Osteocyte (in vitro differentiated cells): ENCODE results near the gene ASMTL. TPM values are rescaled to one million over a fixed set of nuclear protein-coding genes. Genes with fewer than 3 reads are reported as not detected.
A peak's percentile ranks its signal among the peaks of the same experiment; 100 is the strongest.

ENCODE experiments used
- DNase-seq: peaks from one replicate; pipeline ENCODE4 v3.0.0; 2021; ENCODE audit warnings: mixed read lengths; ENCODE audit not compliant: unreplicated experiment; ENCODE audit errors: extremely low spot score
- H3K27ac Mint-ChIP-seq: one replicate; pipeline ENCODE4 v1.8.0; 2021; ENCODE audit warnings: mild to moderate bottlenecking, mixed read lengths; ENCODE audit not compliant: unreplicated experiment
- H3K27me3 Mint-ChIP-seq: one replicate; pipeline ENCODE4 v1.8.0; 2021; ENCODE audit warnings: mixed read lengths; ENCODE audit not compliant: unreplicated experiment
- H3K36me3 Mint-ChIP-seq: one replicate; pipeline ENCODE4 v1.8.0; 2021; ENCODE audit warnings: mixed read lengths; ENCODE audit not compliant: unreplicated experiment
- H3K4me1 Mint-ChIP-seq: one replicate; pipeline ENCODE4 v1.8.0; 2021; ENCODE audit warnings: mixed read lengths; ENCODE audit not compliant: unreplicated experiment
- H3K4me3 Mint-ChIP-seq: one replicate; pipeline ENCODE4 v1.8.0; 2021; ENCODE audit warnings: mild to moderate bottlenecking, moderate library complexity, mixed read lengths; ENCODE audit not compliant: unreplicated experiment
- H3K9me3 Mint-ChIP-seq: one replicate; pipeline ENCODE4 v1.8.0; 2021; ENCODE audit warnings: mixed read lengths; ENCODE audit not compliant: unreplicated experiment
- CTCF ChIP-seq: fragments of 200-600 bp; sonication (generic); IDR thresholded peaks from 2 replicates; pipeline ENCODE4 v1.5.0; 2021; ENCODE audit warnings: antibody characterized with exemption, mild to moderate bottlenecking, moderate library complexity
- total RNA-seq: library from RNA; stranded (reverse); gene quantifications from 2 replicates; pipeline ENCODE4 v1.2.1, GENCODE V29; 2021

Gene ASMTL
- total RNA-seq, 1 donor from 2014 or later, result 33.3 TPM

GRCh38 chrX:1394731-1395501, 57.8 kb downstream of the ASMTL start:
- H3K4me3 Mint-ChIP-seq, result peak overlapping the region; percentile 56
- no peaks in the 10 kb centered on the region for H3K9me3 Mint-ChIP-seq
- no peaks in the 10 kb centered on the region for H3K27me3 Mint-ChIP-seq
- no peak for TF ChIP-seq CTCF
- H3K36me3 Mint-ChIP-seq, result peaks cover 7% of the 10 kb centered on the region
- no peak for DNase-seq
- peaks cover 36% of the 10 kb centered on the region for H3K4me1 Mint-ChIP-seq
- peak overlapping the region; percentile 87 for H3K27ac Mint-ChIP-seq

DNA sequence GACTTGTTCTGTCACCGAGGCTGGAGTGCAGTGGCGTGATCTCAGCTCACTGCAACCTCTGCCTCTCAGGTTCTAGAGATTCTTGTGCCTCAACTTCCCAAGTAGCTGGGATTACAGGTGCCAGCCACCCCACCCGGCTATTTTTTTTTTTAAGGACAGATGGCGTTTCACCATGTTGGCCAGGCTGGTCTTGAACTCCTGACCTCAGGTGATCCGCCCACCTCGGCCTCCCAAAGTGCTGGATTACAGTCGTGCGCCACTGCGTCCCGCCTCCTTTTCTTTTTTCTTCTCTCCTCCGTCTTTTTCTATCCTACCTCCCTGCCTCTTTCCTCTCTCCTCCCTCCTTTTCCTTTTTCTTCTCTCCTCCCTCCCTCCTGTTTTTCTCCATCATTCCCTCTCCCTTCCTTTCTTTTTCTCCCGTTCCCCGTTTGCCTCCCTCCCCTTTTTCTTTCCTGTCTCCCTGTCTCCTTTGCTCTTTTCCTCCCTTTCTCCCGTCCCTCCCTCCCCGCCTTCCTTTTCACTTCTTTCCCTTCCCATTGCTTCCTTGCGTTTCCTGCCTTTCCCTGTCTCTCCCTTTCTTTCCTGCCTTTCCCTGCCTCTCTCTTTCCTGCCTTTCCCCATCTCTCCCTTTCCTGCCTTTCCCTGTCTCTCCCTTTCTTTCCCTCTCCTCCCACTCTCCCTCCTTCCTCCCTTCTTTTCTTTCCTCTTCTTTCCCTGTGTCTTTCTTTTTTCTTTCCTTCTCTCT, 58.7 kb downstream of the ASMTL start:
- peak overlapping the region; percentile 91 for H3K4me3 Mint-ChIP-seq
- no peaks in the 10 kb centered on the region for H3K27me3 Mint-ChIP-seq
- TF ChIP-seq CTCF, result no peak
- no peak for DNase-seq
- peaks cover 8% of the 10 kb centered on the region for H3K36me3 Mint-ChIP-seq
- peak overlapping the region; percentile 87 for H3K27ac Mint-ChIP-seq
- H3K4me1 Mint-ChIP-seq, result peaks cover 37% of the 10 kb centered on the region
- no peaks in the 10 kb centered on the region for H3K9me3 Mint-ChIP-seq

DNA sequence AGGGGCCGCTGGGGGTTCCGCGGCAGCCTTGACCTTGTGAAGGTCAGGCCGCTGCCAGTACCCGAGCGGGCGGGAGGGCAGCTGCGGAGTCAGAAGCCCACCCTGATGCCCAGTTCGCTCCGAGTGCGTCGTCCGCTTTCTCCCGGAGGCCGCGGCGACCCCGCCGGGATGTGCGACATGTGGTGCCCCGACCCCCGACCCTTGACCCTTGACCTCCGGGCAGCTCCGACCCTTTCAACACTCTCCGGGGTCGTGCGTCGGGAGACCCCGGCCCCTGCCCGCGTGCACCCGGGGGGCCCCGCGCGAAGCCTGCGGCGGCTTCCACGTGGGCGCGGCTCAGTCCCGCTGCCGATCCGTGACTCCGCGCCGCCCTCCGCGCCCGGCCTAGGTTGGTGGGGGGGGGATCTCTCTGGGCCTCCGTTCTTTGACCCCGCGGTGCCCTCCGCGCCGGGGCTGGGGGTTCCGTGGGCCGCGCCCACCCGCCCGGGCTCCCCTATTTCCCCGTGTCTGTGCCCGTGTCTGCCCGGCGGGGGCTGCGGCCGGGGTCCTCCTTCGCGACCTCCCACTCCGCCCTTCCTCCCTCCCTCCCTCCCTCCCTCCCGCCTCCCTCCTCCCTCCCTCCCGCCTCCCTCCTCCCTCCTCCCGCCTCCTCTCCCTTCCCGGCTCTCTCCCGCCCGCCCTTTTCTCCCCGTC, 60.2 kb downstream of the ASMTL start:
- peak overlapping the region; percentile 87 for H3K27ac Mint-ChIP-seq
- H3K27me3 Mint-ChIP-seq, result no peaks in the 10 kb centered on the region
- peak overlapping the region; percentile 91 for H3K4me3 Mint-ChIP-seq
- H3K36me3 Mint-ChIP-seq, result peaks cover 23% of the 10 kb centered on the region
- peaks cover 45% of the 10 kb centered on the region for H3K4me1 Mint-ChIP-seq
- no peak for TF ChIP-seq CTCF
- peak; percentile 92 for DNase-seq
- H3K9me3 Mint-ChIP-seq, result no peaks in the 10 kb centered on the region

- no peak for TF ChIP-seq CTCF
- Mint-ChIP-seq H3K4me1 (peaks cover 45% of the 10 kb centered on the region), H3K27me3 (no peaks in the 10 kb centered on the region), H3K36me3 (peaks cover 25% of the 10 kb centered on the region), H3K4me3 (peak within 1 kb of the TSS; percentile 91), H3K27ac (peak within 1 kb of the TSS; percentile 92), H3K9me3 (no peaks in the 10 kb centered on the region)
- peak; percentile 100 for DNase-seq
These were observed 60.9 kb downstream of the ASMTL start, which contains the start of gene SLC25A6 for GRCh38 chrX:1391707-1392375. SLC25A6 (minus strand) TSS chrX:1392113; CDS start chrX:1392009, 104 bp downstream.
